HG03103 (cell line): ENCODE measurements around the gene EPHB2.

Experiments
- ATAC-seq: cut with Tn5 transposase; IDR thresholded peaks from one replicate; pipeline ENCODE4 v1.9.1; 2021; ENCODE audit warnings: low read depth; ENCODE audit not compliant: unreplicated experiment

The EPHB2 gene

DNA sequence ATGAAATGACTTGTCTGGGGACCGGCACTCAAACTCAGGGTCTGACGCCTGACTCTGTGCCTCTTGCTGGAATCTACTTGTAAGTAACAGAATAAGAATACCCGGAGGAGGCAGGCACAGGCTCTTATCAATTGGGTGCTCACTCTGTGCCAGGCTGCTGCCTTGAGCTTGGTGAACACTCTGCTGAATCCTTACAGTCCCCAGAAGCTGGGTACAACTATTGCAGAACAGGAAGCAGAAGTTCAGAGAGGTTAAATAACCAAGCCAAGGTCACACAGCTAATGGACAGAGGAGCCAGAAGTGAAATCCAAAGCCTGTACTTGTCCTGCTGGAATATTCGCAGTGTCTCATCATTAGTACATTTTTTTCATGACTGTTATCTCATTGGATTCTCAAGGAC lies 86.0 kb downstream of the EPHB2 start:
- no peak for ATAC-seq

DNA sequence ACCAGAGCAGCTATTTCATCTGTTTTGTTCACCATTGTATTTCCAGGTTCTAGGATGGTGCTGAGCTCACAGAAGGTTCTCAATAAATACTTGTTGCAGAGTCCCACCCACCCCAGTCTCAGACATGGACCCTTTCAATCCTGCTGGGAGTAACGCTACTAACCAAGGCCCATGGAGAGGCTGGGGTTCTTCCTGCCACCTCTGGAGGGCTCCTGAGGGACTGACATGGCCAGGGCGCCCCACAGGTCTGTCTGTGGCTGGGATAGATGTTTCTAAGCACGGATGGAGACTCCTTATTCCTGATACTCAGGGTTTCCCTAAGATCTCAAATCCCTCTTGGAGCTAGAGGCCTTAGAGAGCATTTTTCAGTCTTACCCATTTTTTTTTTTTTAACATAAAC lies 87.4 kb downstream of the EPHB2 start:
- ATAC-seq, result no peak

DNA sequence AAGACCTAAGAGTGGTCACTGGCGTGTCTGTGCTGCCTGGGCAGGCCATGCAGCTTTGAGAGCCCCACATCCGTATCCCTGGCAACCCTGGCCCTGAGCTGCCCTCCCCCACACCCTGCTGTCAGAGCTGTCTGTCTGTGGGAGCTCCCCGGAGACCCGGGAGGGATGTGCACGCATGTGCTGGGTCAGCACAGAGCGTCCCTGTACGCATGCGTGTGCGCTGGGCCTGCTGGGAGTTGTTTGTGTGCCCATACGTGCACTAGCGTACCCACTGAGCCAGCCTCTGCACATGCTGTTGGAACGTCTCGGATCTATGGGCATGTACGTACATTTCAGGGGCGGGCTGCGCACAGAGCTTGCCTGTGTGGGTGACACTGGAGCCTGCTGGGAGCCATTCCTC lies 89.3 kb downstream of the EPHB2 start:
- ATAC-seq, result no peak

DNA sequence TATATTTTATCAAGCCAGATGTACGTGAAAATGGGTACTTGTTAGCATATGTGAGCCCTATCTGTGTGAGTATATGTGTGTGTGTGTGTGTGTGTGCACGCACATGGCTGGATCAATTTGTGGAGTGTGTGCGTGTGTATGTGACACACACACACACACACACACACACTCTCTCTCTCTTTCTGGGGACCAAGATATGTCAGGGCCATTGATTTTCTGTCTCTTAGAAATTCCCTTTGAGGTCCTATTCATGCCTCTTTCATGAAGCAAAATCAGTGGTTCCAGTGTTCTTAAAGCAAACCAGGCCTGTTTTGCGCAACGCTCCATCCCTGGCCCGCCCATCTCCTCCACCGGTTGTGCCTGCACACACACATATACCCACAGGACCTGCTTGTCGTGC lies 90.0 kb downstream of the EPHB2 start:
- no peak for ATAC-seq

GRCh38 chr1:22801347-22801746 lies 90.7 kb downstream of the EPHB2 start:
- ATAC-seq, result no peak

- ATAC-seq, result no peak
Observed at GRCh38 chr1:22801761-22802160, 91.1 kb downstream of the EPHB2 start.

DNA sequence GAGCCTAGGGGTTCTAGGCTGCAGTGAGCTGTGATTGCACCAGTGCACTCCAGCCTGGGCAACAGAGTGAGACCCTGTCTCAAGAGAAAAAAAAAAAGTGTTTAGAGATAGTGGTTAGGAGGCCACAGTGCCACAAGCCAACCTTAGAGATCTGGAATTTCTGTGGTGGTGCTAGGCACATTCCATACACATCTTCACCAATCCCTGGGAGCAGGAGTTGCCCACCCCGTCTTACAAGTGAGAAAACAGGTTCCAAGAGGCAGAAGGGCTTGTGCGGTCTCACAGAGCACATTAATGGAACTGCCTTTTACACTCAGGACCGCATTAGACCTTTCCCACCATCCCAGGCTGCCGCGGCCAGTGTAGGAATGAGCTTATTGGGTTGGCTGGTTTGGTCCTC lies 93.2 kb downstream of the EPHB2 start:
- ATAC-seq, result no peak

DNA sequence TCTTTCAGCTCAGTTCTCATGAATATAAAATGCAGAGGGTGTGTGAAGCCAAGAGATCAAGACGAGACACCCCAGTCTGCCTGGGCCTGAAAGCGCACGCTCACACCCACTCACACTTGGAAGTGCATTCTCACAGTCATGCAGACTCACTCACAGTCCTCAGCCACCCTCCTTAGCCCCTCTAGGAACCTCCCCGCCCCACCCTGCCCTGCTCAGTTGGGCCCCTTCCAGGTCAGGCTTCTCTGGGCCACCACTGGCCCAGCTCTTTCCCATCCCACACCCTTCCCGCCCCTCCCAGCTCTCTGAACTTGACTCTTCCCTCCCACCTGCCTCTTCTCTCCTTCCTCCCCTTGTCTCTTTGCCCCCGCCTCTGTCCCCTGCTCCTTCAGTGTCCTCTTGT lies 93.8 kb downstream of the EPHB2 start:
- no peak for ATAC-seq

DNA sequence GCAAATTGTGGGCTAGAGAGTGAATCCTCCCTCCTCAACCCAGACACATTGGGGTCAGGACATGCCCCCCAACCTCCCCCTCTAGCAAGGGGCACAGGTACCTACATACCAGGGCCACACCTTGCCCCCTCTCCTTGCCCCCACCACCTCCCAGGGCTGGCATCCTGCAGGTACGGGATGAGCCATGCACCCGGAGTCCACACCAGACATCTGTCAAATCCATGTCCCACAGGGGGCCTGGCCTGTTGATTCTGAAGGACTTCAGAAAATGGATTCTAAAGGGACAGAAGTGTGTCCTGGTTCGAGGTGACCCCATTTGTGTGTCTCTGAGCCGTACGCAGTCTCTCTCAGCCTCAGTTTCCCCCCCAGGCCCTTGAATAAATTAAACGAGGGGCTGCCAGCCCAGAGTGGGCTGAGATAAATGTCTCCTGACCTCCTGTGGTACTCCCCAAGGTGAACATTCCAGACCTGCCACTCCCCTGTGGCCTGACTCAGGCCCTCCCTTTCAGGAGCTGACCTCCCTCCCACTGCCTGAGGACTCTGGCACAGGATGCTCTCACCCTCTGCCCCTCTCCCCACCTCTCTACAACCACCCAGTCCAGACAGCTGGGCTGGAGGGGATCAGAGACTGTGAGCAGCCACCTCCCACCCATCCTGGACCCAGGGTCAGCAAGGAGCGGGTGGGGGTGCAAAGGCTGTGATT lies 94.5 kb downstream of the EPHB2 start:
- no peak for ATAC-seq

- ATAC-seq, result no peak
Observed at GRCh38 chr1:22805672-22806038, 95.0 kb downstream of the EPHB2 start.

DNA sequence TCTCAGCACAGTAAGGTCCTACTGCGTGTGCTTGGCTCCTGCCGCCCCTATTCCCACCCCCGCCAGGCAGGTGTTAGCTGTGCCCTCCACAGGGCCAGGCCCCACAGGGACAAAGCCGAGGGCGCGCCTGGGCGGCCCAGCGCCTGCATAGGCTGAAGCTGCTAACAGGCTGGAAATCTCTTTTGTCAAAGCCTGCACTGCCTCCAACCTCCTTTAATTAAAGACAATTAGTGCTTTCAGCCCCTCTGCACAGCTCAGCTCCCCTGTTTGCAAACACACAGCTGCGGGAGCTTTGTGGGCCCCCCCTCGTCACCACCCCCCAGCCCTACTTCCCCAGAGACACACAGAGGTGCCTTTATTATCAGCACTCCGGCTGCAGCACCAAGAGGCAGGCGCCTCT lies 95.9 kb downstream of the EPHB2 start:
- ATAC-seq, result no peak

- no peak for ATAC-seq
Observed at GRCh38 chr1:22807340-22807739, 96.7 kb downstream of the EPHB2 start.

- ATAC-seq, result no peak
Observed at GRCh38 chr1:22808186-22808675, 97.6 kb downstream of the EPHB2 start.

GRCh38 chr1:22808676-22809483 lies 98.2 kb downstream of the EPHB2 start:
- no peak for ATAC-seq

GRCh38 chr1:22809783-22810182 lies 99.1 kb downstream of the EPHB2 start:
- ATAC-seq, result no peak

GRCh38 chr1:22810378-22810777 lies 99.7 kb downstream of the EPHB2 start:
- no peak for ATAC-seq

- no peak for ATAC-seq
Observed at GRCh38 chr1:22812092-22812880, 101.6 kb downstream of the EPHB2 start.

GRCh38 chr1:22812993-22813790 lies 102.6 kb downstream of the EPHB2 start:
- no peak for ATAC-seq

- ATAC-seq, result no peak
Observed at GRCh38 chr1:22814176-22815042, 103.8 kb downstream of the EPHB2 start.

GRCh38 chr1:22815043-22815365 lies 104.4 kb downstream of the EPHB2 start:
- no peak for ATAC-seq
